ENCODE measurements around the gene ROBO1.

DNA sequence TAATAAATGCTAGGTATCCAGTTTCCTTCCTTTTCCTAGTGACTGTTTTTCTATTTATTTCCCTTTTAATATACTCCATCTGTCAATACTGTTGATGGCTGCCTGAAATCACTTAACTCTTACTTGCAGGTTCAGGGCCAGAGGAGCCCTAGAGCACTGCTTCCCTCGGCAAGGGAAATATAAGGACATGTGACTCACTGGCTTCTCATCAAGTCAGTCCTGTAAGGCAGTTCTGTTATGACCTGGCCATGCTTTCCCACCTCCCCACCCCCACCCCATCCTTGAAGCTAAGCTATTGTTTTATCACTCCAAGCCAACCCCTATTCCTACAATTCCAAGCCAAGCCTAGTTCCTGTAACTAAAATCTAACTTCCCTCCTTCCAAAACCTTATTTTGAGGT is 800.7 kb downstream of the ROBO1 start:
- TF ChIP-seq, protein P1, sequence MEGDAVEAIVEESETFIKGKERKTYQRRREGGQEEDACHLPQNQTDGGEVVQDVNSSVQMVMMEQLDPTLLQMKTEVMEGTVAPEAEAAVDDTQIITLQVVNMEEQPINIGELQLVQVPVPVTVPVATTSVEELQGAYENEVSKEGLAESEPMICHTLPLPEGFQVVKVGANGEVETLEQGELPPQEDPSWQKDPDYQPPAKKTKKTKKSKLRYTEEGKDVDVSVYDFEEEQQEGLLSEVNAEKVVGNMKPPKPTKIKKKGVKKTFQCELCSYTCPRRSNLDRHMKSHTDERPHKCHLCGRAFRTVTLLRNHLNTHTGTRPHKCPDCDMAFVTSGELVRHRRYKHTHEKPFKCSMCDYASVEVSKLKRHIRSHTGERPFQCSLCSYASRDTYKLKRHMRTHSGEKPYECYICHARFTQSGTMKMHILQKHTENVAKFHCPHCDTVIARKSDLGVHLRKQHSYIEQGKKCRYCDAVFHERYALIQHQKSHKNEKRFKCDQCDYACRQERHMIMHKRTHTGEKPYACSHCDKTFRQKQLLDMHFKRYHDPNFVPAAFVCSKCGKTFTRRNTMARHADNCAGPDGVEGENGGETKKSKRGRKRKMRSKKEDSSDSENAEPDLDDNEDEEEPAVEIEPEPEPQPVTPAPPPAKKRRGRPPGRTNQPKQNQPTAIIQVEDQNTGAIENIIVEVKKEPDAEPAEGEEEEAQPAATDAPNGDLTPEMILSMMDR (IDR thresholded peaks at IDR 0.05), result no peak
- no peak for TF ChIP-seq POLR2A (IDR thresholded peaks at IDR 0.05)

Measured in right lobe of liver (tissue), 4 donors.